IMR-90 (cell line): ENCODE measurements around the gene RUNX1. TPM values are rescaled to one million over a fixed set of nuclear protein-coding genes. Genes with fewer than 3 reads are reported as not detected.

Experiments used
- ATAC-seq: fragments of 200-7000 bp; cut with Tn5 transposase; 2 replicates; pipeline ENCODE4 v1.9.1; 2020; ENCODE audit warnings: low read depth, mild to moderate bottlenecking, moderate library complexity
- BruUV-seq: library from RNA; stranded (reverse); fragments of 400-500 nt; replicated peaks from 2 replicates; lab custom pipeline; 2021; lab: Mats Ljungman, UMichigan
- CTCF ChIA-PET: fragments of 300-600 bp; formaldehyde crosslinking; extraction: SDS; loops from one replicate; lab custom pipeline; 2021; ENCODE audit warnings: antibody characterized with exemption; lab: Yijun Ruan, JAX
- POLR2A ChIA-PET: fragments of 300-600 bp; sonication (Branson Sonifier 250); formaldehyde crosslinking; loops from one replicate; lab custom pipeline; 2022; ENCODE audit warnings: antibody characterized with exemption; ENCODE audit not compliant: unreplicated experiment; lab: Charles Lee
- DNase-seq: peaks from one replicate; pipeline ENCODE4 v3.0.0; 2013
- H2AFZ ChIP-seq: replicated peaks from 2 replicates; pipeline ENCODE3; 2013; ENCODE audit warnings: low read length, mild to moderate bottlenecking; ENCODE audit not compliant: poor library complexity
- H2AK5ac ChIP-seq: 2 replicates; pipeline ENCODE4 v1.6.1; 2013; ENCODE audit warnings: low read depth, low read length, inconsistent platforms
- H2AK9ac ChIP-seq: replicated peaks from 2 replicates; pipeline ENCODE3; 2013; ENCODE audit warnings: mild to moderate bottlenecking, low read depth, low read length, moderate library complexity; ENCODE audit not compliant: poor library complexity
- H2BK120ac ChIP-seq: 2 replicates; pipeline ENCODE4 v1.6.1; 2013; ENCODE audit warnings: low read depth, low read length, inconsistent platforms
- H2BK15ac ChIP-seq: 3 replicates; pipeline ENCODE4 v1.6.1; 2013; ENCODE audit warnings: low read depth, low read length, inconsistent platforms
- H2BK20ac ChIP-seq: 2 replicates; pipeline ENCODE4 v1.6.1; 2013; ENCODE audit warnings: low read depth, mild to moderate bottlenecking, inconsistent platforms, low read length, moderate library complexity
- H2BK5ac ChIP-seq: 2 replicates; pipeline ENCODE4 v1.6.1; 2013; ENCODE audit warnings: mild to moderate bottlenecking, low read depth, low read length, inconsistent platforms; ENCODE audit not compliant: poor library complexity, severe bottlenecking
- H3K14ac ChIP-seq: replicated peaks from 2 replicates; pipeline ENCODE4 v1.6.1; 2013; ENCODE audit warnings: low read depth, low read length, inconsistent platforms
- H3K18ac ChIP-seq: 2 replicates; pipeline ENCODE4 v1.6.1; 2013; ENCODE audit warnings: low read depth, low read length, control low read depth
- H3K23ac ChIP-seq: 2 replicates; pipeline ENCODE4 v1.6.1; 2013; ENCODE audit warnings: low read depth, low read length, inconsistent platforms
- H3K27ac ChIP-seq: 2 replicates; pipeline ENCODE4 v1.5.1; 2013; ENCODE audit warnings: mild to moderate bottlenecking, control low read depth, low read length; ENCODE audit not compliant: insufficient read depth
- H3K27me3 ChIP-seq: 2 replicates; pipeline ENCODE4 v1.6.1; 2013; ENCODE audit warnings: low read length; ENCODE audit not compliant: control insufficient read depth, insufficient read depth
- H3K36me3 ChIP-seq: 2 replicates; pipeline ENCODE4 v1.6.1; 2013; ENCODE audit warnings: low read length, mixed read lengths; ENCODE audit not compliant: control insufficient read depth, insufficient read depth
- H3K4ac ChIP-seq: 2 replicates; pipeline ENCODE4 v1.6.1; 2013; ENCODE audit warnings: low read depth, low read length, inconsistent platforms
- H3K4me1 ChIP-seq: 2 replicates; pipeline ENCODE4 v1.6.1; 2013; ENCODE audit warnings: low read length, mixed read lengths; ENCODE audit not compliant: control insufficient read depth, insufficient read depth
- H3K4me2 ChIP-seq: 2 replicates; pipeline ENCODE4 v1.6.1; 2013; ENCODE audit warnings: low read depth, mild to moderate bottlenecking, control low read depth, low read length, moderate library complexity
- H3K4me3 ChIP-seq: 2 replicates; pipeline ENCODE4 v1.5.1; 2013; ENCODE audit warnings: low read depth, mild to moderate bottlenecking, control low read depth, low read length, moderate library complexity; ENCODE audit not compliant: insufficient read depth
- H3K56ac ChIP-seq: 2 replicates; pipeline ENCODE4 v1.6.1; 2013; ENCODE audit warnings: low read length, inconsistent platforms; ENCODE audit not compliant: insufficient read depth; ENCODE audit errors: extremely low read depth
- H3K79me1 ChIP-seq, 2 experiments: 2 replicates each; pipeline ENCODE4 v1.6.1; 2013; ENCODE audit warnings: low read length in 2 of 2, inconsistent platforms in 1 of 2, low read depth in 1 of 2
- H3K9ac ChIP-seq: 2 replicates; pipeline ENCODE4 v1.6.1; 2013; ENCODE audit warnings: low read depth, low read length, control low read depth
- H3K9me1 ChIP-seq: 2 replicates; pipeline ENCODE4 v1.6.1; 2013; ENCODE audit warnings: low read length, inconsistent platforms; ENCODE audit not compliant: insufficient read depth
- H3K9me3 ChIP-seq: 2 replicates; pipeline ENCODE4 v1.6.1; 2013; ENCODE audit warnings: low read length; ENCODE audit not compliant: control insufficient read depth, insufficient read depth
- H4K20me1 ChIP-seq: 2 replicates; pipeline ENCODE4 v1.6.1; 2013; ENCODE audit warnings: low read length, inconsistent platforms; ENCODE audit not compliant: insufficient read depth
- H4K5ac ChIP-seq: 2 replicates; pipeline ENCODE4 v1.6.1; 2013; ENCODE audit warnings: mild to moderate bottlenecking, low read depth, low read length, control low read depth
- H4K8ac ChIP-seq, 2 experiments: 2 replicates each; pipeline ENCODE4 v1.6.1; 2013; ENCODE audit warnings: low read depth in 2 of 2, low read length in 2 of 2, control low read depth in 1 of 2, inconsistent platforms in 1 of 2
- H4K91ac ChIP-seq: 2 replicates; pipeline ENCODE4 v1.6.1; 2013; ENCODE audit warnings: low read depth, low read length, inconsistent platforms; ENCODE audit not compliant: insufficient read depth
- BHLHE40 ChIP-seq: fragments of 150-350 bp; IDR thresholded peaks from 2 replicates; pipeline ENCODE4 v1.6.1; 2016; ENCODE audit warnings: mild to moderate bottlenecking, low read depth, low read length
- CHD1 ChIP-seq: IDR thresholded peaks from 2 replicates; pipeline ENCODE4 v1.6.1; 2012; ENCODE audit warnings: low read depth, low read length, improper control_type of control experiment
- ELK1 ChIP-seq: fragments of 150-350 bp; IDR thresholded peaks from 2 replicates; pipeline ENCODE4 v1.6.1; 2016; ENCODE audit warnings: low read depth, mild to moderate bottlenecking, low read length, moderate library complexity, borderline replicate concordance
- MAFK ChIP-seq: IDR thresholded peaks from 2 replicates; pipeline ENCODE4 v1.6.1; 2012; ENCODE audit warnings: low read depth, low read length, improper control_type of control experiment
- MAZ ChIP-seq: IDR thresholded peaks from 2 replicates; pipeline ENCODE4 v1.6.1; 2012; ENCODE audit warnings: low read depth, mild to moderate bottlenecking, low read length, improper control_type of control experiment, moderate library complexity, borderline replicate concordance
- MXI1 ChIP-seq: IDR thresholded peaks from 2 replicates; pipeline ENCODE4 v1.6.1; 2012; ENCODE audit warnings: low read depth, mild to moderate bottlenecking, low read length, moderate library complexity, borderline replicate concordance
- RAD21 ChIP-seq: IDR thresholded peaks from 2 replicates; pipeline ENCODE4 v1.6.1; 2012; ENCODE audit warnings: low read length, improper control_type of control experiment
- RCOR1 ChIP-seq: IDR thresholded peaks from 2 replicates; pipeline ENCODE4 v1.6.1; 2012; ENCODE audit warnings: mild to moderate bottlenecking, low read length, improper control_type of control experiment; ENCODE audit not compliant: insufficient replicate concordance
- RFX5 ChIP-seq: IDR thresholded peaks from 2 replicates; pipeline ENCODE4 v1.8.0; 2012; ENCODE audit warnings: low read depth, mild to moderate bottlenecking, low read length, moderate library complexity
- SMC3 ChIP-seq: fragments of 150-350 bp; IDR thresholded peaks from 2 replicates; pipeline ENCODE4 v1.6.1; 2016; ENCODE audit warnings: low read depth, mild to moderate bottlenecking, antibody characterized with exemption, low read length, moderate library complexity
- WGBS, 2 experiments: methylation state at CpG; one replicate each; pipeline versions ENCODE4 v1.1.5 to v1.1.7; 2013; ENCODE audit warnings: missing lambda C conversion rate in 2 of 2; ENCODE audit not compliant: insufficient read length in 1 of 2; ENCODE audit errors: extremely low coverage in 2 of 2; 5-methylcytosine and 5-hydroxymethylcytosine counted together
- dilution Hi-C: fragments of 300-500 bp; cut with HindIII; formaldehyde crosslinking; loops from one replicate; pipeline ENCODE4 v1.14.3; 2018; ENCODE audit warnings: low sequenced_read_pairs; ENCODE audit not compliant: unreplicated experiment
- in situ Hi-C: fragments of 300-500 bp; cut with MboI; formaldehyde crosslinking; loops from 3 replicates; pipeline ENCODE4 v1.14.3; 2019; ENCODE audit warnings: low sequenced_read_pairs, inconsistent platforms, mixed read lengths
- intact Hi-C: fragments of 100-400 bp; cut with micrococcal nuclease; formaldehyde crosslinking; loops from 2 replicates; pipeline ENCODE4 v1.10.0; 2022
- polyA plus RNA-seq, 3 experiments: library from polyadenylated mRNA; depleted of rRNA; stranded (reverse); fragments of >200 nt; gene quantifications; 2 replicates each; pipeline ENCODE4 v1.2.3, GENCODE V29; 2012; ENCODE audit warnings: low replicate concordance in 1 of 3
- total RNA-seq: library from RNA; depleted of rRNA; stranded (reverse); fragments of >200 nt; gene quantifications from 2 replicates; pipeline ENCODE4 v1.2.3, GENCODE V29; 2012
- TF ChIP-seq, protein P1 (sequence below): conservative IDR thresholded peaks from 2 replicates; pipeline ENCODE4 v1.5.1; 2012; ENCODE audit warnings: mild to moderate bottlenecking, low read depth, low read length, improper control_type of control experiment
- TF ChIP-seq, protein P2 (sequence below): fragments of 150-350 bp; IDR thresholded peaks from 2 replicates; pipeline ENCODE4 v1.6.1; 2017; ENCODE audit warnings: mild to moderate bottlenecking, antibody characterized with exemption, low read length, low read depth

The RUNX1 gene
- total and polyA plus RNA-seq, 2 of the 4 experiments (the other 2 are of a cell fraction): 34.5 to 56.5 TPM

GRCh38 chr21:34894401-34894800 lies 154.7 kb downstream of the RUNX1 start:
- TF ChIP-seq, protein P1, sequence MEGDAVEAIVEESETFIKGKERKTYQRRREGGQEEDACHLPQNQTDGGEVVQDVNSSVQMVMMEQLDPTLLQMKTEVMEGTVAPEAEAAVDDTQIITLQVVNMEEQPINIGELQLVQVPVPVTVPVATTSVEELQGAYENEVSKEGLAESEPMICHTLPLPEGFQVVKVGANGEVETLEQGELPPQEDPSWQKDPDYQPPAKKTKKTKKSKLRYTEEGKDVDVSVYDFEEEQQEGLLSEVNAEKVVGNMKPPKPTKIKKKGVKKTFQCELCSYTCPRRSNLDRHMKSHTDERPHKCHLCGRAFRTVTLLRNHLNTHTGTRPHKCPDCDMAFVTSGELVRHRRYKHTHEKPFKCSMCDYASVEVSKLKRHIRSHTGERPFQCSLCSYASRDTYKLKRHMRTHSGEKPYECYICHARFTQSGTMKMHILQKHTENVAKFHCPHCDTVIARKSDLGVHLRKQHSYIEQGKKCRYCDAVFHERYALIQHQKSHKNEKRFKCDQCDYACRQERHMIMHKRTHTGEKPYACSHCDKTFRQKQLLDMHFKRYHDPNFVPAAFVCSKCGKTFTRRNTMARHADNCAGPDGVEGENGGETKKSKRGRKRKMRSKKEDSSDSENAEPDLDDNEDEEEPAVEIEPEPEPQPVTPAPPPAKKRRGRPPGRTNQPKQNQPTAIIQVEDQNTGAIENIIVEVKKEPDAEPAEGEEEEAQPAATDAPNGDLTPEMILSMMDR: no peak
- TF ChIP-seq RAD21: no peak
- no peak for TF ChIP-seq MAZ
- TF ChIP-seq, protein P2, sequence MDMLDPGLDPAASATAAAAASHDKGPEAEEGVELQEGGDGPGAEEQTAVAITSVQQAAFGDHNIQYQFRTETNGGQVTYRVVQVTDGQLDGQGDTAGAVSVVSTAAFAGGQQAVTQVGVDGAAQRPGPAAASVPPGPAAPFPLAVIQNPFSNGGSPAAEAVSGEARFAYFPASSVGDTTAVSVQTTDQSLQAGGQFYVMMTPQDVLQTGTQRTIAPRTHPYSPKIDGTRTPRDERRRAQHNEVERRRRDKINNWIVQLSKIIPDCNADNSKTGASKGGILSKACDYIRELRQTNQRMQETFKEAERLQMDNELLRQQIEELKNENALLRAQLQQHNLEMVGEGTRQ: no peak
- no peak for TF ChIP-seq ELK1
- no peak for TF ChIP-seq BHLHE40
- no peak for TF ChIP-seq RCOR1
- TF ChIP-seq MAFK: no peak
- no peak for TF ChIP-seq CHD1
- TF ChIP-seq MXI1: no peak
- TF ChIP-seq RFX5: no peak
- TF ChIP-seq SMC3: no peak
- no peak for DNase-seq
- Histone ChIP-seq H2BK15ac (0 out of 3 replicates have a peak overlapping the region, but pooled peaks have one; percentile 63), H3K9ac (no peak overlapping the region), H3K27ac (no peak overlapping the region), H3K4ac (no peak overlapping the region), H3K4me1 (no peaks in the 10 kb centered on the region), H3K9me1 (no peaks in the 10 kb centered on the region), H2BK5ac (no peak overlapping the region), H2BK120ac (no peak overlapping the region), H4K5ac (no peak overlapping the region), H3K4me2 (no peak overlapping the region), H3K79me1 (peaks cover 0 to 10% of the 10 kb centered on the region in 2 experiments; a peak in 2 of 4 replicates), H3K4me3 (no peak overlapping the region), H3K9me3 (peaks cover 8% of the 10 kb centered on the region), H4K20me1 (no peaks in the 10 kb centered on the region), H3K56ac (no peak overlapping the region), H2AFZ (no peak overlapping the region), H2BK20ac (no peak overlapping the region), H2AK9ac (no peak overlapping the region), H4K8ac (no peak overlapping the region), H3K18ac (no peak overlapping the region), H3K23ac (no peak overlapping the region), H3K14ac (no peak overlapping the region), H4K91ac (peak overlapping the region; percentile 34), H3K27me3 (no peaks in the 10 kb centered on the region), H3K36me3 (no peaks in the 10 kb centered on the region), H2AK5ac (no peak overlapping the region)
- dilution Hi-C loops: no loop called here
- ATAC-seq: no peak
- no CpG with 5 or more reads among the region's 1 CpG for WGBS, 2 experiments
- ChIA-PET CTCF (no interaction called here), POLR2A (no interaction called here)
- no TSS peak for BruUV-seq
- intact Hi-C loops: loop anchor here (5.0 kb wide), 1 partner anchor 53 kb away; no protein-coding TSS in a partner anchor
- in situ Hi-C loops: no loop called here
